22Rv1 (cell line): ENCODE data around the gene PRICKLE4.
"Not testable (repeated sequence)": the region's sequence is repeated elsewhere in the genome, so short reads cannot be mapped to it uniquely, and the experiment has no call there.

Experiments used
- ZFX ChIP-seq: fragments of 450-650 bp; IDR thresholded peaks from 2 replicates; pipeline ENCODE4 v1.6.1; 2017; ENCODE audit warnings: antibody characterized with exemption, borderline replicate concordance
- TF ChIP-seq, protein P1 (sequence below): fragments of 450-650 bp; IDR thresholded peaks from 2 replicates; pipeline ENCODE4 v1.5.1; 2017; ENCODE audit warnings: mild to moderate bottlenecking

DNA sequence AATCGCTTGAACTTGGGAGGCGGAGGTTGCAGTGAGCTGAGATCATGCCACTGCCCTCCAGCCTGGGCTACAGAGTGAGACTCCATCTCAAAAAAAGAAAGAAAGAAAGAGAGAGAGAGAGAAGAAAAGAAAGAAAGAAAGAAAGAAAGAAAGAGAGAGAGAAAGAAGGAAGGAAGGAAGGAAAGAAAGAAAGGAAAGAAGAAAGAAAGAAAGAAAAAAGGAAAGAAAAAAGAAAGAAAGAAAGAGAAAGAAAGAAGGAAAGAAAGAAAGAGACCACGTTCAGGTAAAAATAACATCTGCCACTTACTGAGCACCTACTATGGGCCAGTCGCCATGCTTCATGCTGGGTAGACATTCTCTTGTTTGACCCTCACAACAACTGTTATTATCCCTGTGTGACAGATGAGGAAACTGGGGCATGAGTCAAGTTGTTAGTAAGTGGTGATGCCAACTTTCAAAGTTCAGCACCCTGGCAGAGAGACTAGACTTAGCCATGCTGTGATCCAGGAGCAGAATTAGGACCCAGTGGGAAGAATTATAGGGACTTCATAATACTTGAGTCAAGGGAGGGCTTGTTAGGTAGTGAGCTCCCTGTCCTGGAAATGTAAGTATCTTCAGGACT, 14.4 kb upstream of the PRICKLE4 start:
- TF ChIP-seq, protein P1, sequence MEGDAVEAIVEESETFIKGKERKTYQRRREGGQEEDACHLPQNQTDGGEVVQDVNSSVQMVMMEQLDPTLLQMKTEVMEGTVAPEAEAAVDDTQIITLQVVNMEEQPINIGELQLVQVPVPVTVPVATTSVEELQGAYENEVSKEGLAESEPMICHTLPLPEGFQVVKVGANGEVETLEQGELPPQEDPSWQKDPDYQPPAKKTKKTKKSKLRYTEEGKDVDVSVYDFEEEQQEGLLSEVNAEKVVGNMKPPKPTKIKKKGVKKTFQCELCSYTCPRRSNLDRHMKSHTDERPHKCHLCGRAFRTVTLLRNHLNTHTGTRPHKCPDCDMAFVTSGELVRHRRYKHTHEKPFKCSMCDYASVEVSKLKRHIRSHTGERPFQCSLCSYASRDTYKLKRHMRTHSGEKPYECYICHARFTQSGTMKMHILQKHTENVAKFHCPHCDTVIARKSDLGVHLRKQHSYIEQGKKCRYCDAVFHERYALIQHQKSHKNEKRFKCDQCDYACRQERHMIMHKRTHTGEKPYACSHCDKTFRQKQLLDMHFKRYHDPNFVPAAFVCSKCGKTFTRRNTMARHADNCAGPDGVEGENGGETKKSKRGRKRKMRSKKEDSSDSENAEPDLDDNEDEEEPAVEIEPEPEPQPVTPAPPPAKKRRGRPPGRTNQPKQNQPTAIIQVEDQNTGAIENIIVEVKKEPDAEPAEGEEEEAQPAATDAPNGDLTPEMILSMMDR: not testable (repeated sequence)
- TF ChIP-seq ZFX: not testable (repeated sequence)
